Measurements from ENCODE around the gene ADGB.
"Not testable (repeated sequence)": the region's sequence is repeated elsewhere in the genome, so short reads cannot be mapped to it uniquely, and the experiment has no call there.

GRCh38 chr6:146815511-146816462 lies 217.0 kb downstream of the ADGB start:
- TF ChIP-seq CTCF (conservative IDR thresholded peaks at IDR 0.05 in 1 of 2, IDR thresholded peaks at IDR 0.05 in 1 of 2; ENCODE audit: low read depth in 1 of 2, low read length in 2 of 2); EZH2 (IDR thresholded peaks at IDR 0.05; ENCODE audit: low read length, missing control alignments): not testable (repeated sequence)

All from fibroblast of lung (primary cell).